Measurements from ENCODE around the gene SGPP1.

The SGPP1 gene, protein sequence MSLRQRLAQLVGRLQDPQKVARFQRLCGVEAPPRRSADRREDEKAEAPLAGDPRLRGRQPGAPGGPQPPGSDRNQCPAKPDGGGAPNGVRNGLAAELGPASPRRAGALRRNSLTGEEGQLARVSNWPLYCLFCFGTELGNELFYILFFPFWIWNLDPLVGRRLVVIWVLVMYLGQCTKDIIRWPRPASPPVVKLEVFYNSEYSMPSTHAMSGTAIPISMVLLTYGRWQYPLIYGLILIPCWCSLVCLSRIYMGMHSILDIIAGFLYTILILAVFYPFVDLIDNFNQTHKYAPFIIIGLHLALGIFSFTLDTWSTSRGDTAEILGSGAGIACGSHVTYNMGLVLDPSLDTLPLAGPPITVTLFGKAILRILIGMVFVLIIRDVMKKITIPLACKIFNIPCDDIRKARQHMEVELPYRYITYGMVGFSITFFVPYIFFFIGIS

GRCh38 chr14:63727736-63728728, at the start of gene SGPP1:
Gene SGPP1 (minus strand): TSS chr14:63728065. CDS start chr14:63727944, 121 bp downstream.
- ChIA-PET POLR2A (interaction anchor here (1.1 kb wide), 1 partner anchor 21 kb away, joined by 7 read pairs; no protein-coding TSS in a partner anchor), CTCF (interaction anchor here (0.7 to 3.2 kb wide), 11 partner anchors 9 to 86 kb away, joined by 3 to 13 read pairs (median 4); partner anchors contain the start of gene WDR89)
- peak; percentile 56 for TF ChIP-seq CTCF (IDR thresholded peaks at IDR 0.05; ENCODE audit: control extremely low read depth, extremely low read depth, low read depth, missing control alignments)
- peak; percentile 94 for DNase-seq (ENCODE audit: extremely low spot score)

- TF ChIP-seq CTCF (IDR thresholded peaks at IDR 0.05; ENCODE audit: control extremely low read depth, extremely low read depth, low read depth, missing control alignments) = no peak
- DNase-seq (ENCODE audit: extremely low spot score) = no peak
- POLR2A ChIA-PET = interaction anchor here (0.5 kb wide), 1 partner anchor 934 kb away, joined by 4 read pairs; no protein-coding TSS in a partner anchor
- CTCF ChIA-PET = interaction anchor here (1.1 kb wide), 1 partner anchor 389 kb away, joined by 3 read pairs; no protein-coding TSS in a partner anchor
Measured at GRCh38 chr14:63777024-63777423, 49.2 kb upstream of the SGPP1 start.

DNA sequence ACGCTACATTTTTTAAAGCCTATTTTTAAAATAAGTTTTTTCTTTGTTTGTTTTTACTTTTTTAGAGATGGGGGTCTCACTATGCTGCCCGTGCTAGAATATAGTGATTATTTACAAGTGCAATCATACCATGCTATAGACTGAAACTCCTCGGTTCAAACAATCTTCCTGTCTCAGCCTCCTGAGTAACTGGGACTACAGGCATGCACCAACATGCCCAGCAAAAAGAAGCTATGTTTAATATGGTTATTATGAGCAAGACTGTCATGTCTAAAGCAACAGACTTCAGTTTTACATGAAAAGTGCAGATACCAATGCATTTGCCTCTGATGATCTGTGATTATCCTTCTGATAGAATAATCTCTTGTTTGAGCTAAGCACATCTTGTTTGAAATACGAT, 45.6 kb upstream of the SGPP1 start:
- CTCF ChIA-PET = interaction anchor here (0.7 to 2.4 kb wide), 4 partner anchors 12 to 384 kb away, joined by 3 to 8 read pairs (median 5); partner anchors contain the start of gene WDR89
- POLR2A ChIA-PET = no interaction called here
- no peak for TF ChIP-seq CTCF (IDR thresholded peaks at IDR 0.05; ENCODE audit: control extremely low read depth, extremely low read depth, low read depth, missing control alignments)

DNA sequence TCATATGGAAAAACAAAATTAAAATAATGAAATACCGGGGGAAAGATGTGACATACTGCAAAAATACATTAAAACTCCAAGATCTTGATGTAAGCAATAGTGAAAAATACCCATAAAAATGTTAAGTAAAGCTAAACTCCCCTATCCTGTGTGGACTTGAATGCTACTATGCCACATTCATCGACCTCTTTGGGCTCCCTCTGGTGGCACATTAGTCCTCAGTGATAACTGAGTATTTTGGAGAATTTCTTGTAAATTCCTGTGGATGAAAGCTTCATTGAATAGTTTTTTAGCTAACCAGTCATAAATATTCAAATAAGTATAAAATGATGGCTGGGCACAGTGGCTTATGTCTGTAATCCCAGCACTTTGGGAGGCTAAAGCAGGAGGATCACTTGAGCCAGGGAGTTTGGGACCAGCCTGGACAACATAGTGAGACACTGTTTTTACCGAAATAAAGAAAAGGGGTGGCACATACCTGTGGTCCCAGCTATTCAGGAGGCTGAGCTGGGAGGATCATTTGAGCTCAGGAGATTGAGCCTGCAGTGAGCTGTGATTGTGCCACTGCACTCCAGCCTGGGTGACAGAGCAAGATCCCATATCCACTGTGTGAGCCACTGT, 42.4 kb upstream of the SGPP1 start:
- ChIA-PET CTCF (interaction anchor here (0.7 to 2.9 kb wide), 37 partner anchors 8 to 533 kb away, joined by 3 to 16 read pairs (median 4); partner anchors contain the start of gene WDR89), POLR2A (no interaction called here)
- peak; percentile 63 for DNase-seq (ENCODE audit: extremely low spot score)
- TF ChIP-seq CTCF (IDR thresholded peaks at IDR 0.05; ENCODE audit: control extremely low read depth, extremely low read depth, low read depth, missing control alignments) = peak; percentile 69

More for the DNA sequence above, 45.6 kb upstream of the SGPP1 start:
- DNase-seq (ENCODE audit: extremely low spot score) = no peak

DNA sequence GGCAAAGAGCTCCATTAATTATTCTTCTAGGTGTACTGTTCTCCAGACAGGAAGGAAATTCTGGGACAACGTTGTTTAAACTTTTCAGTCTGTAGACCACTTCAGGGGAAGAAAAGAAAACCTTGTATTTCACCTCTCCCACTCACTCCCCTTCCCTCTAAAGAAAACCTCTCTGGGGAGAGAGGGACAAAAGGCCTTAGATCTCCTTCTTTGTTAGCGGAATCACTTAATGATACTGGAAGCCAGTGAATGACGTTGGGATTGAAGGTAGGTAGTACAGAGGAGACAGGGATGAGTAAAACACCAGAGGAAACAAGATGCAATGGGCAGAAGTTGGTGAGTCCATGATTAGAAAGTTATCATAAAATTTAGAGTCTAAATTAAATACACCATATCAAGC, 38.7 kb upstream of the SGPP1 start:
- TF ChIP-seq CTCF (IDR thresholded peaks at IDR 0.05; ENCODE audit: control extremely low read depth, extremely low read depth, low read depth, missing control alignments) = no peak
- DNase-seq (ENCODE audit: extremely low spot score) = no peak
- ChIA-PET POLR2A (no interaction called here), CTCF (interaction anchor here (0.7 to 0.8 kb wide), 2 partner anchors 9 to 38 kb away, joined by 3 read pairs; no protein-coding TSS in a partner anchor)

Data from GM10248 (cell line).